Measurements from ENCODE around the gene THRA.
A peak's percentile ranks its signal among the peaks of the same experiment; 100 is the strongest.
"Not testable (repeated sequence)": the region's sequence is repeated elsewhere in the genome, so short reads cannot be mapped to it uniquely, and the experiment has no call there.

The THRA gene

DNA sequence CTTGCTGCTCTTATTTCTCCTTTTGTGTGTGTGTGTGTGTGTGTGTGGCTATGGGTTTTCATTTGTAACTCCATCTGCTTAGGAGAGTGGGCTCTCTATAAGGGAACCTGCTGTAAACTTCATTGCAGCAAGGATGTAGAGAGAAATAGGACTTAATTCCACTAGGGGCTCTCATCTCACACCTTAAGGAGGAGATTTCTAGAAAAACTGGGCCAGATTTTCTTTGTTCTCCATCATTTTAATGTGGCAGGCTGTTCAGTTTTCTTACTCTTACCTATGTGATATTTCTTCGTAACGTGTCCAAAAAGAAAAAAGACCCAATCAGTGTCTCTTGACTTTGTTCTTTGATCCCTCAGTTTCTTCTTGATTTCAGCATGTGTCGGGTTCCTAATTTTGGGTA is 73.1 kb downstream of the THRA start:
- DNase-seq = no peak

DNA sequence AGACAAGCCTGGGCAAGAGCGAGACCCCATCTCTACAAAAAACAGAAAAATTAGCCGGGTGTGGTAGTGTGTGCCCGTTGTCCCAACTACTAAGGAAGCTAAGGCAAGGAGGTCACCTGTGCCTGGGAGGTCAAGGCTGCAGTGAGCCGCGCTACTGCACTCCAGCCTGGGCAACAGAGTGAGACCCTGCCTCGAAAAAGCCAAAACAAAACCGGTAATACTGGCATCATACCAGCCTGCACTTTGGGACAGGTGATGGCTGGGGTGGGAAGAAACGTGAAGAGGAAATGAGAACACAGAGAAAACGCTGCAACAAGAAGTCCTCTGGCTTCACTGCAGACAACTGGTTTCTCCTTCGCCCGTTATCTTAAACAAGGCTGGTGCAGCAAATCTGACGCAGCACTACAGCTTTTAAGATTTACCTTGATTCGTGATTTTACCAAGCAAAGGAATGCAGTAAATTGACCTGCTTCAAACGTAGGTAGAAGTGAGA is 76.8 kb downstream of the THRA start:
- peak in 12 of 56 donors; percentile 16 to 57 (median 42) for DNase-seq

DNA sequence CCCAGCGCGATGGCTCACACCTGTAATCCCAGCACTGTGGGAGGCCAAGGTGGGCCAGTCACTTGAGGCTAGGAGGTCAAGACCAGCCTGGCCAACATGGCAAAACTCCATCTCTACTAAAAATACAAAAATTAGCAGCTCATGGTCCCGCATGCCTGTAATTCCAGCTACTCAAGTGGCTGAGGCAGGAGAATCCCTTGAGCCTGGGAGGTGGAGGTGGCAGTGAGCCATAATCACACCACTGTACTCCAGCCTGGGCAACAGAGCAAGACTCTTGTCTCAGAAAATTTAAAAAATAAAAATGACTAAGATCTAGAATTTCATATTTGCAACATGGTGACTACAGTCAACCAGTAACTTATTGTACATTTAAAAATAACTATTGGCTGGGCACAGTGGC is 80.4 kb downstream of the THRA start:
- not testable (repeated sequence) for DNase-seq

Measured in nucleus accumbens (tissue), 56 donors.